Measurements from ENCODE around the gene TRIM25. TPM values are rescaled to one million over a fixed set of nuclear protein-coding genes. Genes with fewer than 3 reads are reported as not detected.

The TRIM25 gene
- total RNA-seq, 1 donor from 2014 or later = 105 TPM

GRCh38 chr17:56929362-56929969, 15.6 kb upstream of the TRIM25 start:
- H3K27ac ChIP-seq (ENCODE audit: low read depth, low read length) = no peak overlapping the region
- FAIRE-seq = no peak
- H3K9me3 ChIP-seq (ENCODE audit: insufficient read depth, low read depth, low read length) = no peaks in the 10 kb centered on the region
- H3K4me2 ChIP-seq (ENCODE audit: low read length) = no peak overlapping the region
- H3K36me3 ChIP-seq (ENCODE audit: insufficient read depth, low read length) = peaks cover 3% of the 10 kb centered on the region
- H4K20me1 ChIP-seq (ENCODE audit: insufficient read depth, low read length) = no peaks in the 10 kb centered on the region
- no peaks in the 10 kb centered on the region for H3K79me2 ChIP-seq (ENCODE audit: insufficient read depth, low read length)
- Mint-ChIP-seq H3K4me3 (ENCODE audit: unreplicated experiment) (no peak overlapping the region), H3K27ac (ENCODE audit: unreplicated experiment) (no peak overlapping the region), H3K27me3 (ENCODE audit: low read depth, unreplicated experiment) (no peaks in the 10 kb centered on the region), H3K9me3 (ENCODE audit: unreplicated experiment) (peaks cover 14% of the 10 kb centered on the region), H3K4me1 (ENCODE audit: low read depth, unreplicated experiment) (no peaks in the 10 kb centered on the region), H3K36me3 (ENCODE audit: low read depth, unreplicated experiment) (peaks cover 9% of the 10 kb centered on the region)
- TF ChIP-seq EZH2 (IDR thresholded peaks at IDR 0.05; ENCODE audit: insufficient read depth, low read length) (no peak), CTCF (IDR thresholded peaks at IDR 0.05; ENCODE audit: insufficient read depth, low read depth, low read length) (no peak)
- H3K9ac ChIP-seq (ENCODE audit: low read length) = no peak overlapping the region
- no peaks in the 10 kb centered on the region for H3K27me3 ChIP-seq (ENCODE audit: insufficient read depth, low read length)
- DNase-seq (ENCODE audit: low read depth) = no peak
- H3K4me3 ChIP-seq (ENCODE audit: insufficient read depth, low read depth, low read length) = no peak overlapping the region
- H3K4me1 ChIP-seq (ENCODE audit: insufficient read depth, low read length) = no peaks in the 10 kb centered on the region
- no peak overlapping the region for H2AFZ ChIP-seq (ENCODE audit: low read depth, low read length)

GRCh38 chr17:56928586-56928985, 14.7 kb upstream of the TRIM25 start:
- Histone ChIP-seq H3K9me3 (ENCODE audit: insufficient read depth, low read depth, low read length) (no peaks in the 10 kb centered on the region), H3K9ac (ENCODE audit: low read length) (no peak overlapping the region), H3K4me3 (ENCODE audit: insufficient read depth, low read depth, low read length) (no peak overlapping the region), H3K4me2 (ENCODE audit: low read length) (no peak overlapping the region), H3K79me2 (ENCODE audit: insufficient read depth, low read length) (no peaks in the 10 kb centered on the region), H3K27me3 (ENCODE audit: insufficient read depth, low read length) (no peaks in the 10 kb centered on the region), H3K4me1 (ENCODE audit: insufficient read depth, low read length) (no peaks in the 10 kb centered on the region), H4K20me1 (ENCODE audit: insufficient read depth, low read length) (no peaks in the 10 kb centered on the region), H2AFZ (ENCODE audit: low read depth, low read length) (no peak overlapping the region), H3K36me3 (ENCODE audit: insufficient read depth, low read length) (no peaks in the 10 kb centered on the region), H3K27ac (ENCODE audit: low read depth, low read length) (no peak overlapping the region)
- TF ChIP-seq EZH2 (IDR thresholded peaks at IDR 0.05; ENCODE audit: insufficient read depth, low read length) (no peak), CTCF (IDR thresholded peaks at IDR 0.05; ENCODE audit: insufficient read depth, low read depth, low read length) (no peak)
- FAIRE-seq (no peak), DNase-seq (ENCODE audit: low read depth) (no peak)
- Mint-ChIP-seq H3K27me3 (ENCODE audit: low read depth, unreplicated experiment) (no peaks in the 10 kb centered on the region), H3K4me3 (ENCODE audit: unreplicated experiment) (no peak overlapping the region), H3K9me3 (ENCODE audit: unreplicated experiment) (peaks cover 14% of the 10 kb centered on the region), H3K27ac (ENCODE audit: unreplicated experiment) (no peak overlapping the region), H3K4me1 (ENCODE audit: low read depth, unreplicated experiment) (no peaks in the 10 kb centered on the region), H3K36me3 (ENCODE audit: low read depth, unreplicated experiment) (peaks cover 5% of the 10 kb centered on the region)

GRCh38 chr17:56926704-56927103, 12.9 kb upstream of the TRIM25 start:
- TF ChIP-seq CTCF (IDR thresholded peaks at IDR 0.05; ENCODE audit: insufficient read depth, low read depth, low read length) (no peak), EZH2 (IDR thresholded peaks at IDR 0.05; ENCODE audit: insufficient read depth, low read length) (no peak)
- H3K27me3 Mint-ChIP-seq (ENCODE audit: low read depth, unreplicated experiment) = no peaks in the 10 kb centered on the region

More at GRCh38 chr17:56926704-56927103, 12.9 kb upstream of the TRIM25 start:
- Histone ChIP-seq H4K20me1 (ENCODE audit: insufficient read depth, low read length) (no peaks in the 10 kb centered on the region), H3K4me2 (ENCODE audit: low read length) (no peak overlapping the region), H3K27ac (ENCODE audit: low read depth, low read length) (no peak overlapping the region), H3K79me2 (ENCODE audit: insufficient read depth, low read length) (no peaks in the 10 kb centered on the region), H3K4me1 (ENCODE audit: insufficient read depth, low read length) (no peaks in the 10 kb centered on the region), H3K4me3 (ENCODE audit: insufficient read depth, low read depth, low read length) (no peak overlapping the region), H3K27me3 (ENCODE audit: insufficient read depth, low read length) (no peaks in the 10 kb centered on the region), H3K9ac (ENCODE audit: low read length) (no peak overlapping the region), H2AFZ (ENCODE audit: low read depth, low read length) (no peak overlapping the region), H3K36me3 (ENCODE audit: insufficient read depth, low read length) (no peaks in the 10 kb centered on the region), H3K9me3 (ENCODE audit: insufficient read depth, low read depth, low read length) (no peaks in the 10 kb centered on the region)
- Mint-ChIP-seq H3K4me3 (ENCODE audit: unreplicated experiment) (no peak overlapping the region), H3K9me3 (ENCODE audit: unreplicated experiment) (peaks cover 13% of the 10 kb centered on the region), H3K27ac (ENCODE audit: unreplicated experiment) (no peak overlapping the region), H3K36me3 (ENCODE audit: low read depth, unreplicated experiment) (no peaks in the 10 kb centered on the region), H3K4me1 (ENCODE audit: low read depth, unreplicated experiment) (no peaks in the 10 kb centered on the region)
- DNase-seq (ENCODE audit: low read depth) (no peak), FAIRE-seq (no peak)

Data from astrocyte (in vitro differentiated cells and primary cell).